ENCODE results near the gene RABL6. TPM values are rescaled to one million over a fixed set of nuclear protein-coding genes. Genes with fewer than 3 reads are reported as not detected.
"Not testable (repeated sequence)": the region's sequence is repeated elsewhere in the genome, so short reads cannot be mapped to it uniquely, and the experiment has no call there.

Gene RABL6, protein sequence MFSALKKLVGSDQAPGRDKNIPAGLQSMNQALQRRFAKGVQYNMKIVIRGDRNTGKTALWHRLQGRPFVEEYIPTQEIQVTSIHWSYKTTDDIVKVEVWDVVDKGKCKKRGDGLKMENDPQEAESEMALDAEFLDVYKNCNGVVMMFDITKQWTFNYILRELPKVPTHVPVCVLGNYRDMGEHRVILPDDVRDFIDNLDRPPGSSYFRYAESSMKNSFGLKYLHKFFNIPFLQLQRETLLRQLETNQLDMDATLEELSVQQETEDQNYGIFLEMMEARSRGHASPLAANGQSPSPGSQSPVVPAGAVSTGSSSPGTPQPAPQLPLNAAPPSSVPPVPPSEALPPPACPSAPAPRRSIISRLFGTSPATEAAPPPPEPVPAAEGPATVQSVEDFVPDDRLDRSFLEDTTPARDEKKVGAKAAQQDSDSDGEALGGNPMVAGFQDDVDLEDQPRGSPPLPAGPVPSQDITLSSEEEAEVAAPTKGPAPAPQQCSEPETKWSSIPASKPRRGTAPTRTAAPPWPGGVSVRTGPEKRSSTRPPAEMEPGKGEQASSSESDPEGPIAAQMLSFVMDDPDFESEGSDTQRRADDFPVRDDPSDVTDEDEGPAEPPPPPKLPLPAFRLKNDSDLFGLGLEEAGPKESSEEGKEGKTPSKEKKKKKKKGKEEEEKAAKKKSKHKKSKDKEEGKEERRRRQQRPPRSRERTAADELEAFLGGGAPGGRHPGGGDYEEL
- 51.1 and 67.6 TPM in 2 replicates for total RNA-seq

DNA sequence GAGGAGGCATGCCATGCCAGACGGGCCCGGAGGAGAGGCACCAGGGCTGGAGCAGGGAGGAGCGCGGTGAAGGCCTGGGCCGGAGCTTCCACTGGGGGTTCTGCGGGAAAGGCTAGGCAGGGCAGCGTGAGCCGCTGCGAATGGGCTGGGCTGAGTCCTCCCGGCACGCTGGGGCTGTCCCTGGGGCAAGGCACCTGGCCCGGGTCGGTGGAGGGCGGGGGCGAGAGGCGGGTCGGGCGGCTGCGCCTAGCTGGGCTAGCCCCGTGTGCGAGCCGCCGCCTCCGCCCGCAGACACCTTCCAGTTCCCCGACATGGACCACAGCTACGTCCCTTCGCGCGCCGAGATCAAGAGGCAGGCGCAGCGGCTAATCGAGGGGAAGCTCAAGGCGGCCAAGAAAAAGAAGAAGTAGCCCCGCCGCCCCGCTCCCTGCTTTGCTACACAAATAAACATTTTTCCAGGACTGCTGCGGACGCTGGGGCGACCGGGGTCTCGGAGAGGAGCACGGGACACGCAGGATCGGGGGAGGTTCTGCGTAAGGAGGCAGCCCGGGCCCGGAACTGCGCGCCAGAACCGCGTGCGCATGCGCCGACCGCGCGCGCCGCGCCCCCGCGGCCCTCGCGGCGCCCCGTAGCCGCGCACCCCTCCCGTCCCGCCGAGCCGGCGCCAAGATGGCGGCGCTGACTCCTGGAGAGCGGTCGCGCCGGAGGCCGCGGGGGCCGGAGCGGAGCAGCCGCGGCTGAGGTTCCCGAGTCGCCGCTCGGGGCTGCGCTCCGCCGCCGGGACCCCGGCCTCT, at the start of gene RABL6:
TSS of gene RABL6 (plus strand) at position 668 of the 794 bp plus-strand sequence. CDS start 249 bp downstream, outside the sequence.
- peak; percentile 40 to 80 for DNase-seq (ENCODE audit: low read depth in 2 of 2)

DNA sequence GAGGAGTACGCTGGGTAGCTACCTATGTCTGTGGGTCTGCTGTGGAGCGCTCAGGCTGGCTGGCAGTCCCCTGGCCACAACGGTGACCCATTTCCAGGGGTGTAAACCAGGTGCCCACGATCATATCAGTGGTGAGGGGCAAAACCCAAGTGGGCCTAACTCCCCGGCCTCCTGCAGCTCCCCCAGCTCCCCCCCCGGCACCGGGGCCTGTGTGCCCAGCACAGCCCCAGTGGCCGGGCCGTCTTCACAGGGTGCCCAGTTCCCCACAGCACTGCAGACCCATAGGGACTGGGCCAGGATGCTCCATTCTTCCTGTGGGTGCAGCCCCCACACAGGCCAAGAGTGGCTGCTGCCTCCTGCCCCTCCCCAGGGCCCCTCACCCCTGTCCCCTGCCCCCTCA, 48.7 kb upstream of the RABL6 start:
- DNase-seq (ENCODE audit: low read depth in 2 of 2), result no peak

DNA sequence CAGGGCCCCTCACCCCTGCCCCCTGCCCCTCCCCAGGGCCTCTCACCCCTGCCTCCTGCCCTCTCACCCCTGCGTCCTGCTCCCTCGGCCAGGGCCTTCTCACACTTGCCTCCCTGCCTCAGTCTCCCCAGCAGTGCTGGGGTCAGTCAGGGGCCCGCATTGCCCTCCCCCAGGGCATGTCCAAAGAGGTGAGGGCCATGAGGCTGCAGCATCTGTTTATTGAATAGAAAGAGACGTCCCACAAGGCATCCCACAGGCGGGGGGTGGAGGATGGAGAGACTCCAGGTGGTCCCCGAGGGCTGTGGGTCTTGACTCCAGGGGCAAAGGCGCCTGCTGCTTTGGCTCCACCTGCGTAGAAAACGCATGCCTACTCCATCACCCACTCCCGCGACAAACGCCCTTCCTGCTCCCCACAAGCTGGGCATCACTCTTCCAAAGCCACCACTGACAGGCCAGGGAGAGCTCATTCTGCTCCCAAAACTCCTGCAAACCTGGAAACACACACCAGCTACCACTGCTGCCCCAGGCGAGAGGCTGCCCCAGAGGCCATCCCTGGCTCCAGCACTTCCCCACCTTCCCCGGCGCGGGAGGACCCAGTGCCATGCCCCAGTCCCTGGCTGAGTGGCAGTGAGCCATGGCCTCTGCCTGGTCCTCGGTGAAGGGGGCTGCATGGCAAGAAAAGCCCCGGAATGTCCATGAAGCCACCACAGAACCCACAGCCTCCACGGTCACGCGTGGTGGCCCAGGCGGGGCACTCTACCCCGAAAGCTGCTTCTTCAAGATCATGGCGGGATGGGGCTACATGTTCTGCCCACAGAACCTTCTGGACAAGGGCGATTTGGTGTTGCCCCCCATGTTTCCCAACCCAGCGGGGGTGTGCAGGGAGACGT, 48.1 kb upstream of the RABL6 start:
- DNase-seq (ENCODE audit: low read depth in 2 of 2), result no peak

DNA sequence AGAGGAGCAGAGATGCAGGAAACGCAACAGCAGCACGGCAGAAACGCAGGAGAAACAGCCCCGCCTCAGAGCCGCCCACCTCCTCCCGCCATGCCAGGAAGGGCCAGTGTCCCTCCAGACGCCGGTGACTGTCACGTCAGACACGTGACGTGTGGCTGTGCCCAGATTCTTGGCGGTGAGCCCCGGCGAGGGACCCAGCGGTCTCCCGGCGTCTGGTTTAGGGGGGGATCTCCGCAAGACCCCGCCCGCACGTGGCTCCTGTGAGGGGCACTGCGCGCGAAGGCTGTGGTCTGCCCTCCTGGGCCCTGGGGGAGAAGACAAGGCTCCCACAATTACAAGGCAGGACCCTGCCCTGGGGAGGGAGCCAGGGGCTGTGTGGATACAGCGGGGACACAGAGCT, 47.3 kb upstream of the RABL6 start:
- no peak for DNase-seq (ENCODE audit: low read depth in 2 of 2)

DNA sequence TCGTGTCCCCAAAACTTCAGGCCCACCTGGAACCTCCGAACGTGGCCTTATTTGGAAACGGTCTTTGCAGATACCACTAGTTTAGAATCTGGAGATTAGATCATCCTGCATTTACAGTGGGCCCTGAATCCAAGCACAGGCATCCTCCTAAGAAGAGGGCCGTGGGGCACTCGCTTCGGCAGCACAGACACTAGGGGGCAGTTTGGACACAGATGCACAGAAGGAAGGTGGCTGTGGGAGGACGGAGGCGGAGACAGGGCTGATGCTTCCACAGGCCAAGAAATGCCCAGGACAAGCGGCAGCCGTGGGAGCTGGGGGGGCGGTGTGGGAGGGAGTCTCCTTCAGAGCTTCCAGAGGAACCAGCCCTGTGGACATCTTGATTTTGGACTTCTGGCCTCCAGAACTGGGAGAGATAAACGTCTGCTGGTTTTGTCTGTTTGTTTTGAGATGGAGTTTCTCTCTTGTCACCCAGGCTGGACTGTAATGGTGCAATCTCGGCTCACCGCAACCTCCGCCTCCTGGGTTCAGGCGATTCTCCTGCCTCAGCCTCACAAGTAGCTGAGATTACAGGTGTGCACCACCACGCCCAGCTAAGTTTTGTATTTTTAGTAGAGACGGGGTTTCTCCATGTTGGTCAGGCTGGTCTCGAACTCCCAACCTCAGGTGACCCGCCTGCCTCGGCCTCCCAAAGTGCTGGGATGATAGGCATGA, 46.8 kb upstream of the RABL6 start:
- peak in 1 of 2 donors; percentile 58 for DNase-seq (ENCODE audit: low read depth in 2 of 2)

DNA sequence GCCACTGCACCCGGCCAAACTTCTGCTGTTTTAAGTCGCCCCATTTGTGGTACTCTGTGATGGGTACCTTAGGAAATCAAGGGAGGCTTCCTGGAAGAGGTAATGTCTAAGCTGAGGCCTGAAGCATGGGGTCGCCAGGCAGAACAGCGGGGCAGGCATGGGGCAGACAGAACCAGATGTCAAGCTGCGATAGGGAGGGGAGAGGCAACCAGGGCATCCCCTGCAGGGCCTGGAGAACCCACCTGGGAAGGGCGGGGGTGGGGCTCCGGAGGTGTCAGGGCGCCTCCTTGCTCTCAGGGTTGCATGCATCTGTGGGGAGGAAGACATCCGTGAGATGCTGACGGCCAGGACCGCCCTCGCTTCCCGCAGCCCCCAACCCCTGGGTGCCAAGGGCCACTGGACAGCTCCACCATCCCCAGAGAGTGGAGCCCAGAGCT, 46.2 kb upstream of the RABL6 start:
- no peak for DNase-seq (ENCODE audit: low read depth in 2 of 2)

DNA sequence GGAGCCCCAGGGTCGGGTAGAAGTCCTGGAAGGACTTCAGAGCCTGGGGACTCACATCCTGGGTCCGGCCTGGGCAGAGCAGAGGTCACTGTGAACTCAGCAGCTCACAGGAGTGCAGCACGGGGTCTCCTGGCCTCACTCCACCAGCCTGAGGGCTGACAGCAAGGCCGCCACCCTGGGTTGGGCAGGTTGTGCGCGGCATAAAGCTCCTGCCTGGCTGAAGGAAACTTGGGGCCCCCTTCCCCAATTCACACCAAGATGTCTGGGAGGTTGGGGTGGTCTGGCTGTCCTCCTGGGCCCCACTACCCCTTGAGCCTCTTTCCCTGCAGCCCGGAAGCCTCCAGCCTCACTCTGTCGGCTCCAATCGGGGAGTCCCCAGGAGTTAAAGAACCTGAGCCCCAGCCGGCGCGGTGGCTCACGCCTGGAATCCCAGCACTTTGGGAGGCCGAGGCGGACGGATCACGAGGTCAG, 45.5 kb upstream of the RABL6 start:
- DNase-seq (ENCODE audit: low read depth in 2 of 2), result no peak

DNA sequence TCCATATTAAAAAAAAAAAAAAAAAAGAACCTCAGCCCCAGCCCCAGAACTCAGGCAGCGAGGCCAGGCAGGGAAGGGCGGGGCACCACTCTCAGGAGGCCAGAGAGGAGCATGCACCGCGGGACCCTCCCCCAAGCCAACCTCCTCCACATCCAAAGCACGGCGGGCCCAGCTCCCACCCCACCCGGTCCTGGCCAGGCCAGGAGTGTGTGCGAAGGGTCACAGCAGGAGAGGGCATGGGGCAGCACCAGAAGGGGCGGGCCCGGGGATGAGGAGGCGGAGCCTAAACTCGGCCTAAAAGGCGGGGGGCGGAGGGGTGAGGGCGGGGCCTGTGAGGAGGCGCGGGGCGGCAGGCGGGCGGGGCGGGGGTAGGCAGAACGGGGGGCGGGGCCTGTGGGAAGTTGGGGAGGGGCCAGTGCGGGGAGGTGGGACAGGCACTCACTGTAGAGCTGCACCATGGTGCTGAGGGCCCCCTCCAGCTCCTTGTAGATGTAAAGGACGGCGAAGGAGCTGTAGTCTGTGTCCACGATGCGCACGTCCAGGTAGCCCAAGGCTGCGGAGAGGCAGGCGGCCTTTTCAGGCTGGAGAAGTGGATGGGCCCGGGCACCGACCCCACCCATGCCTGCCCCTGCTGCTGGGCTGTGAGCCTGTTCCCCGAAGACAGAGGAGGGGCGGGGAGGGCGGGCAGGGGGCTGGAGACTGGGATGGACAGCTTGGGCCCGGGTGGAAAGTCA, 44.7 kb upstream of the RABL6 start:
- peak in 1 of 2 donors; percentile 42 for DNase-seq (ENCODE audit: low read depth in 2 of 2)

DNA sequence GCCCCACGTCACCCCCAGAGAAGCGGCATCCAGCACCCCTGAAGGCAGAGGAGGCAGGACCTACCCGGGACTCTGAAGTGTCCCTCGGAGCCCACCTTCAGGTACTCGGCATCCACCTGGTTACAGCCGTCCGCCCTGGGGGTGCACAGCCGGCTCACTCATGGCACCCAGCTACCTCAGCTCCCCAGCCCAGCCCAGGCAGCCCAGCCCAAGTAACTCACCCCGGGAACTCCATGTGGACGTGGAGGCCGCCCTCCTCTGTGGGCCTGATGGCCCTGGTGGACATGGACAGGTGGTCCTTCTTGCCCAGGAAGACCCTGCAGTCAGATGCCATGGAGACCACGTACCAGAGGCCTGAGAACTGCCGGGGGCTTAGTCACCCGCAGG, 44.1 kb upstream of the RABL6 start:
- DNase-seq (ENCODE audit: low read depth in 2 of 2), result no peak

DNA sequence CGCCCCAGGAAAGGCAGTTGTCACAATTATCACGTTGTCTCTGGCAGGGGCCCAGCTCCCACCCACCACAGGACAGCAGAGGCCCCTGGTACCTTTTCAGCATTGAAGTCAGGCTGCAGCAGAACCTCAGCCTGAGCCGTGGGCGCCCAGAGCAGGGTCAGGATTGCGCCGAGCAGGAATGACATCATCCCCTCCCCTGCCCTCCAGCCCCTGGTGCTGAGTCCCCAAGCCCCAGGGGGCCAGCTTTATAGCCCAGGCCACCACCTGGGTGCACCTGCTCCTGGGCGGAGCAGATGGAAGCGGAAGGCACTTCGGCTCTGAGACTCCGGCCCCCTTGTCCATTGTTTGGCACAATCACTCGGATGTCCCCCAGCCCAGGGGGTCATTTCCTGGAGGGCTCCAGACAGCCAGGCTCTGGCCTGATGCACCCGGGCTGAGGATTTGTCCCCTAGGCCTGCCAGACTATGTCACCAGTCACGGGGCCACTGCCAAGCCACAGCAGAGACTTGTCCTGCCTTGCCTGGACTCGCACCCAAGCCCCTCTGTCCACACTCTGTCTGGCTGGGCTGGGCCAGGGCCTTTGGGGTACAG, 43.4 kb upstream of the RABL6 start, which contains the start of gene LCN15:
TSS of gene LCN15 (minus strand) at position 218 of the 591 bp plus-strand sequence. CDS start at position 188, 30 bp downstream.
- DNase-seq (ENCODE audit: low read depth in 2 of 2), result no peak

DNA sequence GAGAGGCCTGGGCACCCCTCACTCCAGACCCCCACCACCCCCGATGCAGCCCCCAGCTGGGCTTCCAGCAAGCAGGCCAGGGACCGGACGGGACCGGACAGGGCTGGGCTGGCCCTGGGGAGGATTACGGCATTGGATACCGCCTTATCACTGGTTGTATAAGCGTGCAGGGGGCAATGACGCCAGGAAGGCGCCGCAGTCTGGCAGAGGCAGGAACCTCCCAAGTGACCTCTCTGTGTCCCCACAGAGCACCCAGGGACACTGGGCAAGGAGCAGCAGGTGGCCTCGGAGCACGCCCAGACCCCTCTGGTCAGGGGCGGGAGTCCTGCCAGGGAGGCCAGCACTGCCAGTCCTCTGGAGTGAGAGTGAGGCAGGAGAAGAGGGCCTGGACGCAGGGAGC, 42.7 kb upstream of the RABL6 start:
- DNase-seq (ENCODE audit: low read depth in 2 of 2), result no peak

DNA sequence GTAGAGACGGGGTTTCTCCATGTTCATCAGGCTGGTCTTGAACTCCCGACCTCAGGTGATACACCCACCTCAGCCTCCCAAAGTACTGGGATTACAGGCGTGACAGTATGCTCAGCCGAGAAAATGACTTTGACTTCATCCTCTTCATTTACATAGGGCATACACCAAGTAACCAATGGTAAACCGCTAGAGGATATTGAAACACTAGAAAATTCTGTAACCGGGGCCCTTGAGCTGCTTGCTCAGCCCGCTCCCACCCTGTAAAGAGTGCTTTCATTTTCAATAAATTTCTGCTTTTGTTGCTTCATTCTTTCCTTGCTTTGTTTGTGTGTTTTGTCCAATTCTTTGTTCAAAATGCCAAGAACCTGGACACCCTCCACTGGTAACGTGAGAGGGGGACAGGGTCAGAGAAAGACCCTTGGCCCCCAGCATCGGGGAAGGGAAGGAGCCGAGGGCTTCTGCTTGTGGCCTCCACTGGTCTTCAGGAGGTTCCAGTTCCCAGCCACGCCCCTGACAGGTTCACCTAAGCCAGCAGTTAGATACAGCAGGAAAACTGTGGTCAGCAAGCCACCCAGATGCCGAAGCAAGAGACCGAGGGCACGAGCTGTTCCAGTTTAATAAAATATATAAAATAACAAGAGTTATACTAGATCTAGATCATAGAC, 41.9 kb upstream of the RABL6 start:
- not testable (repeated sequence) for DNase-seq (ENCODE audit: low read depth in 2 of 2)

DNA sequence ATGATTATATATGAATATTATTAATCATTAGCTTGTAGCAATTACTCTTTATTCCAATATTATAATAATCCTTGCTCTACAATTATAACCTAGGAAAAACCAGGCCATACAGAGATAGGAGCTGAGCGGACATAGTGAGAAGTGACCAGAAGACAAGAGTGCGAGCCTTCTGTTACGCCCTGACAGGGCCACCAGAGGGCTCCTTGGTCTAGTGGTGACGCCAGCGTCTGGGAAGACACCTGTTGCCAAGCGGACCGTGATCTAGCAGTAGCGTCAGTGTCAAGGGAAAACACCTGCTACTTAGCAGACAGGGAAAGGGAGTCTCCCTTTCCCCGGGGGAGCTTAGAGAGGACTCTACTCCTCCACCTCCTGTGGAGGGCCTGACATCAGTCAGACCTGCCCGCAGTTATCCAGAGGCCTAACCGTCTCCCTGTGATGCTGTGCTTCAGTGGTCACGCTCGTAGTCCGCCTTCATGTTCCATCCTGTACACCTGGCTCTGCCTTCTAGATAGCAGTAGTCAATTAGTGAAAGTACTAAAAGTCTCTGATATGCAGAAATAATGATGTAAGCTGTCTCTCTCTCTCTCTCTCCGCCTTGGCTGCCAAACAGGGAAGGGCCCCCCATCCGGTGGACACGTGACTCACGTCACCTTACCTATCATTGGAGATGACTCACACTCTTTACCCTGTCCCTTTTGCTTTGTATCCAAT, 41.2 kb upstream of the RABL6 start:
- peak in 1 of 2 donors; percentile 50 for DNase-seq (ENCODE audit: low read depth in 2 of 2)

DNA sequence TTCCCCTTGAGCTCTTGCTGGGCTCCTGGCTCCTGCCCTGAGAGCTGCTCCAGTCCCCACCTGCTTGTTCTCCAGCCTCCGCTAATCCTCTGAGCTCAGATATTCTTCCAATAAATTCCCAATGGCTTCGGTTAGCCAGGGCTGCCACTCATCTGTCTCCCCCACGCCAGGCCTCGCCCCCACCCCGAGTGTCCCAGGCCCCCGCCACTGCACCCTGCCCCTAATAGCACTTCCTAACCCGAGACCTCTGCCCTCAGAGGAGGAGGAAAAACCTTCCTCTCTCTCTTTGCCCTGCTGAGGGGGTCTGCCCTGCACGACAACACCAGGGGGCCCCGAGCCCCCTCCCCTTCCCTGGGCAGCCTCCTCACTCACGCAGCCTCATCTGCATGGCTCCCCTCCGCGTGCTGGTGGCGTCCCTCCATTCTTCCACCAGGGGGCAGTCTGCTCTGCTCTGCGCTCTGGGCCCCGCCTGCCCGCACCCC, 38.0 kb upstream of the RABL6 start:
- DNase-seq (ENCODE audit: low read depth in 2 of 2), result peak in 1 of 2 donors; percentile 32

DNA sequence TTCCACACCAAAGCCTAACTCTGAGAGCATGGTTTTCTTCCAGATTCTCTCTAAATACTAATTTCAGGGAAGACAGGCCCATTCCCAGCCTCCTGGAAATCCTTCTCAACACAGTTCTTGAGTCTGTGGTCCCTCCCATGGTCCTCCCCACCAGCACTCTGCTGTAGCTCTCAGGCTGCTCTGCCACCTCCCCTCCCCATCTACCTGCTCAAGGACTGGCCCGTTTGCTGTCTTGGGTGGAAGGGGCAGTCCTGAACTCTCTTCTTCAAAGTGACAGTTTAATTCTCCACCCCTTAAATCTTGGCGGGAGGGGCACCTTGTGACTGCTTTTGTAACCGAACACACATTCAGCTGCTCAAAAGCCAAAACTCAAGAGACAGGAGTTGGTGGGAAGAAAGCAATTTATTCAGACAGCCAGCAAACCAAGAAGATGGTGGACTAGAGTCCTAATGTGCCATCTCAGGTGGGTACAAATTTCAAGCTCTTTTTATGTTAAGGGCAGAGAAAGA, 35.8 kb upstream of the RABL6 start:
- no peak for DNase-seq (ENCODE audit: low read depth in 2 of 2)

DNA sequence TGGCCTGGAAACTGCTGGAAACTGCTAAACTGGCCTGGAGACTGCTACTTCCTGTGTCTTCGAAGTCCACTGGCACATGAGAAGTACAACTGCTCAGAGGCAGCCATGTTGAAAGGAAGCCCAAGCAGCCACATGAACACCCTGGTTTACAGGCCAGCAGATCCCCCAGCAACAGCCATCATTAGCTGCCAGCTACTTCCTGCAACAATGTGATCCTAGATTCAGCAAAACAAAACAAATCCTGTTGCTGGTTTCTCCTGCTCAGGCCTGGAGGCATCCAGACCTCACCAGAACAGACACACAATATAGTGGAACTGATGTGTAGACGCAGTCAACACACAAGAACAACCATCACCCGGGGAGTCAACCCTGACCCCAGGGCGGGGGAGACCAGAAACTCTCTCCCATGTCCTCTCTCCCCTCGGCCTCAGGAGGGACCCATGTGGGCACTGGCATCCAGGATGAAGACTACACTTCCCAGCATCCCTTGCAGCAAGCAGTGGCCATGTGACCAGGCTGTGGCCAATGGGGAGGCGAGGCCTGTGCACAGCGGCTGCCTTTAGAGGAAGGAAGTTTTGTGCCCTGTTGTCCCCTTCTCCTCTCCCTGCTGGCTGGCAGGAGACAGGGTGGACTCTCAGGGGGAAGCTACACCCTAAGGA, 34.2 kb upstream of the RABL6 start:
- peak in 1 of 2 donors; percentile 42 for DNase-seq (ENCODE audit: low read depth in 2 of 2)
